A549 (cell line): Measurements from ENCODE around the gene OGA. TPM values are rescaled to one million over a fixed set of nuclear protein-coding genes. Genes with fewer than 3 reads are reported as not detected.

Experiments
- ATAC-seq, 2 experiments: fragments of 200-7000 bp in 1 of 2; fragments of >200 bp in 1 of 2; cut with Nextera tagmentation in 1 of 2; cut with Tn5 transposase in 1 of 2; 3 replicates each; pipeline versions ENCODE4 v1.8.0 to v1.9.1; 2018 to 2020; ENCODE audit warnings: mild to moderate bottlenecking in 1 of 2, moderate library complexity in 1 of 2
- CTCF ChIA-PET: fragments of 300-600 bp; sonication (Branson Sonifier 250); formaldehyde crosslinking; extraction: SDS; loops from one replicate; lab custom pipeline; 2021; ENCODE audit warnings: antibody characterized with exemption, inconsistent platforms; lab: Yijun Ruan, JAX
- POLR2A ChIA-PET: fragments of 350-600 bp; formaldehyde crosslinking; extraction: SDS; loops from one replicate; lab custom pipeline; 2021; ENCODE audit warnings: antibody characterized with exemption, inconsistent platforms; lab: Yijun Ruan, JAX
- DNase-seq, 2 experiments: peaks; one replicate each; pipeline versions ENCODE4 v3.0.0 to v3.0.0-alpha.2; 2011 to 2016; ENCODE audit warnings: low read depth in 1 of 2, low spot score in 1 of 2
- FAIRE-seq: peaks from 2 replicates; lab custom pipeline; 2011; peaks lifted over from hg19 to GRCh38; lab: Jason Lieb, UNC
- H3K27ac ChIP-seq, 2 experiments: fragments of >200 bp; sonication (Bioruptor Twin); formaldehyde crosslinking; 3 replicates each; pipeline ENCODE4 v1.5.1; 2016 to 2017
- H3K4me1 ChIP-seq: fragments of >200 bp; sonication (Bioruptor Twin); formaldehyde crosslinking; 3 replicates; pipeline ENCODE4 v1.6.1; 2016
- H3K4me2 ChIP-seq: fragments of >200 bp; sonication (Bioruptor Twin); formaldehyde crosslinking; 3 replicates; pipeline ENCODE4 v1.6.1; 2016
- H3K4me3 ChIP-seq: fragments of >200 bp; sonication (Bioruptor Twin); formaldehyde crosslinking; 3 replicates; pipeline ENCODE4 v1.5.1; 2016
- H3K9me3 ChIP-seq: fragments of >200 bp; sonication (Bioruptor Twin); formaldehyde crosslinking; 3 replicates; pipeline ENCODE4 v1.6.1; 2016
- BHLHE40 ChIP-seq: IDR thresholded peaks from 2 replicates; pipeline ENCODE4 v1.6.1; 2012; ENCODE audit warnings: low read depth, low read length, inconsistent platforms
- CTCF ChIP-seq: fragments of >200 bp; sonication (Bioruptor Twin); formaldehyde crosslinking; IDR thresholded peaks from 3 replicates; pipeline ENCODE4 v1.5.1; 2016
- E2F6 ChIP-seq: IDR thresholded peaks from 2 replicates; pipeline ENCODE4 v1.6.1; 2012; ENCODE audit warnings: low read depth, borderline replicate concordance
- EHMT2 ChIP-seq: fragments of 200-600 bp; sonication (generic); IDR thresholded peaks from 2 replicates; pipeline ENCODE4 v1.6.1; 2016; ENCODE audit warnings: antibody characterized with exemption, low read depth, mild to moderate bottlenecking, moderate library complexity
- ELK1 ChIP-seq: fragments of 150-350 bp; IDR thresholded peaks from 2 replicates; pipeline ENCODE4 v1.6.1; 2014; ENCODE audit warnings: low read depth, mild to moderate bottlenecking, low read length
- FOXS1 ChIP-seq: fragments of 250-450 bp; sonication (Bioruptor Pico); IDR thresholded peaks from 2 replicates; pipeline ENCODE4 v1.5.0; 2020; ENCODE audit warnings: mild to moderate bottlenecking, moderate library complexity
- HES2 ChIP-seq: fragments of >200 bp; sonication (Bioruptor Twin); formaldehyde crosslinking; IDR thresholded peaks from 2 replicates; pipeline ENCODE4 v1.6.1; 2016
- HOXB13 ChIP-seq: fragments of 250-450 bp; sonication (Bioruptor Pico); IDR thresholded peaks from 2 replicates; pipeline ENCODE4 v1.5.0; 2020; ENCODE audit warnings: low read depth, mild to moderate bottlenecking, moderate library complexity
- MYC ChIP-seq: IDR thresholded peaks from 2 replicates; pipeline ENCODE4 v1.6.1; 2012; ENCODE audit warnings: mild to moderate bottlenecking, inconsistent platforms, low read length, improper control_type of control experiment, borderline replicate concordance
- PBX3 ChIP-seq: IDR thresholded peaks from 2 replicates; pipeline ENCODE4 v1.6.1; 2012
- PHF8 ChIP-seq: fragments of 200-600 bp; sonication (generic); IDR thresholded peaks from 2 replicates; pipeline ENCODE4 v1.6.1; 2016; ENCODE audit warnings: low read depth, mild to moderate bottlenecking, antibody characterized with exemption, moderate library complexity, borderline replicate concordance
- RAD21 ChIP-seq, 2 experiments: fragments of >200 bp in 1 of 2; sonication (Bioruptor Twin) in 1 of 2; formaldehyde crosslinking in 1 of 2; IDR thresholded peaks in 1 of 2; conservative IDR thresholded peaks in 1 of 2; 2 replicates in 1 of 2; 3 replicates in 1 of 2; pipeline ENCODE4 v1.6.1; 2012 to 2018; ENCODE audit warnings: inconsistent platforms in 1 of 2
- SMC3 ChIP-seq: fragments of >200 bp; sonication (Bioruptor Twin); formaldehyde crosslinking; IDR thresholded peaks from 3 replicates; pipeline ENCODE4 v1.6.1; 2018; ENCODE audit warnings: inconsistent platforms
- ZSCAN20 ChIP-seq: fragments of 250-450 bp; sonication (Bioruptor Pico); IDR thresholded peaks from 2 replicates; pipeline ENCODE4 v1.8.0; 2022; ENCODE audit warnings: mild to moderate bottlenecking, moderate library complexity
- WGBS: methylation state at CpG from one replicate; pipeline ENCODE4 v1.1.6; 2017; ENCODE audit errors: missing lambda C conversion rate; 5-methylcytosine and 5-hydroxymethylcytosine counted together
- polyA plus RNA-seq, 4 experiments: library from polyadenylated mRNA; depleted of rRNA in 3 of 4; stranded (reverse); fragments of >200 nt; fragmentation: RNase III in 1 of 4; extraction: RNeasy Plus Mini Kit Qiagen cat#74134 plus additional on column Dnase treatment in 1 of 4; gene quantifications; 2 replicates in 3 of 4; 3 replicates in 1 of 4; pipeline ENCODE4 v1.2.3, GENCODE V29; 2011 to 2017
- TF ChIP-seq, protein P1 (sequence below): fragments of >200 bp; sonication (Bioruptor Twin); formaldehyde crosslinking; IDR thresholded peaks from 3 replicates; pipeline ENCODE4 v1.6.1; 2016
- TF ChIP-seq, protein P2 (sequence below): fragments of 250-450 bp; sonication (Bioruptor Pico); IDR thresholded peaks from 2 replicates; pipeline ENCODE4 v1.5.0; 2021; ENCODE audit warnings: mild to moderate bottlenecking, moderate library complexity, borderline replicate concordance

Gene OGA
- polyA plus RNA-seq, 2 of the 4 experiments (the other 2 are of a cell fraction) = 40.3 to 79.1 TPM

- TF ChIP-seq PBX3 (0 out of 2 replicates have a peak, but pooled peaks have one; percentile 31), CTCF (peak; percentile 88), MYC (no peak; the same call in 1 of the 2 replicates), ZSCAN20 (CRISPR knock-in tag) (no peak), RAD21 (conservative IDR thresholded peaks at IDR 0.05 in 1 of 2, IDR thresholded peaks at IDR 0.05 in 1 of 2) (peak; percentile 22 to 50; a peak in 4 of 5 replicates), PHF8 (no peak)
- TF ChIP-seq, all 56 proteins: peak for 6
These were observed 38.6 kb downstream of the OGA start (continued) for GRCh38 chr10:101779544-101780186.

DNA sequence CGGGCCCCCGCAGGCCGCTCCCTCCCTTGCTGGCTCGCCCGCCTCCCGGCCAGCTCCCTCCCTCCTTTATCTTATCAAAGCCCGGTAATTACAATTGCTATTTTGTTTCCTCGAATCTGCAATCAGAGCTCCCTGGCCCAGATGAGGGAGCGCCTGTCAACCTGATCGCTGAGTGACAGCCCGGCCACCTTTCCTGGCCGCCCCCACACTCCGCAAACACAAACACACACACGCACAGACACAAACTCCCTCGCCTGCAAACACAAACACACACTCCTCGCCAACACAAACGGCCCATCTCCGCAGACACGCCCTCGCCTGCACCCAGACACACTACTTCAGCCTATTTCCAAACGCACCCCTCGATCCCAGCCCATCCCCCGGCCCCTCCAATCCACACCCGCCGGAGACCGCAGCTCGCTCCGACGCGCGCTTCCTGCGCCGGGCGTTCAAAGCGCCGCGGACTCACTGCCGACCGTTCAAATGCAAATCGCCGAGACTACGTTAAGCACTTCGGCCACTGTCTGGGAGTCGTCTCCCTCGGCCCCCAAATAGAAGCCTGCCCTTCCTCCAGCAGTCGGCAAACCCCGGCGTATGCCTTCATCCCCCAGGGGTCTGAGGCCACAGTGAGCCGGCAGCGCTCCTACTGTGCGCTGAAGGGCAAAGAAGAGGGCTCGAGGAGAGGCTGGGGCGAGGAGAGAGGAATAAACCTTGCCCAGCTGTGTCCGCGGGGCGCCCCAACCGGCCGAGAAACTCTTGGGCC lies 39.3 kb downstream of the OGA start:
- H3K4me2 ChIP-seq = no peak overlapping the region; the same call in 2 of the 3 replicates

More for the DNA sequence above, 39.3 kb downstream of the OGA start:
- TF ChIP-seq, protein P1, sequence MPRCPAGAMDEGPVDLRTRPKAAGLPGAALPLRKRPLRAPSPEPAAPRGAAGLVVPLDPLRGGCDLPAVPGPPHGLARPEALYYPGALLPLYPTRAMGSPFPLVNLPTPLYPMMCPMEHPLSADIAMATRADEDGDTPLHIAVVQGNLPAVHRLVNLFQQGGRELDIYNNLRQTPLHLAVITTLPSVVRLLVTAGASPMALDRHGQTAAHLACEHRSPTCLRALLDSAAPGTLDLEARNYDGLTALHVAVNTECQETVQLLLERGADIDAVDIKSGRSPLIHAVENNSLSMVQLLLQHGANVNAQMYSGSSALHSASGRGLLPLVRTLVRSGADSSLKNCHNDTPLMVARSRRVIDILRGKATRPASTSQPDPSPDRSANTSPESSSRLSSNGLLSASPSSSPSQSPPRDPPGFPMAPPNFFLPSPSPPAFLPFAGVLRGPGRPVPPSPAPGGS = no peak
- TF ChIP-seq SMC3 (no peak), ELK1 (no peak), BHLHE40 (no peak), E2F6 (no peak), EHMT2 (no peak), FOXS1 (CRISPR knock-in tag) (no peak), HES2 (no peak), HOXB13 (CRISPR knock-in tag) (no peak)
- TF ChIP-seq, protein P2, sequence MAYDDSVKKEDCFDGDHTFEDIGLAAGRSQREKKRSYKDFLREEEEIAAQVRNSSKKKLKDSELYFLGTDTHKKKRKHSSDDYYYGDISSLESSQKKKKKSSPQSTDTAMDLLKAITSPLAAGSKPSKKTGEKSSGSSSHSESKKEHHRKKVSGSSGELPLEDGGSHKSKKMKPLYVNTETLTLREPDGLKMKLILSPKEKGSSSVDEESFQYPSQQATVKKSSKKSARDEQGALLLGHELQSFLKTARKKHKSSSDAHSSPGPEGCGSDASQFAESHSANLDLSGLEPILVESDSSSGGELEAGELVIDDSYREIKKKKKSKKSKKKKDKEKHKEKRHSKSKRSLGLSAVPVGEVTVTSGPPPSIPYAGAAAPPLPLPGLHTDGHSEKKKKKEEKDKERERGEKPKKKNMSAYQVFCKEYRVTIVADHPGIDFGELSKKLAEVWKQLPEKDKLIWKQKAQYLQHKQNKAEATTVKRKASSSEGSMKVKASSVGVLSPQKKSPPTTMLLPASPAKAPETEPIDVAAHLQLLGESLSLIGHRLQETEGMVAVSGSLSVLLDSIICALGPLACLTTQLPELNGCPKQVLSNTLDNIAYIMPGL (CRISPR knock-in tag) = no peak
- Histone ChIP-seq H3K9me3 (no peaks in the 10 kb centered on the region), H3K4me3 (no peak overlapping the region), H3K4me1 (peaks cover 32% of the 10 kb centered on the region), H3K27ac (no peak overlapping the region)
- DNase-seq (no peak), ATAC-seq (no peak), FAIRE-seq (no peak)
- ChIA-PET CTCF (interaction anchor here (0.6 to 8.1 kb wide), 12 partner anchors 10 to 565 kb away, joined by 3 to 106 read pairs (median 3); no protein-coding TSS in a partner anchor), POLR2A (no interaction called here)
- 91% methylated on average over 56 of the region's 58 CpGs for WGBS
